NCI-H446 (cell line): ENCODE data around the gene ZMYM4.

Source experiments
- DNase-seq, 2 experiments: peaks; one replicate each; lab custom pipeline; 2025; lab: John Stamatoyannopoulos, UW

ZMYM4 gene

GRCh38 chr1:35278886-35279554 lies 10.5 kb downstream of the ZMYM4 start:
- DNase-seq = no peak

- no peak for DNase-seq
Observed at GRCh38 chr1:35279555-35279904, 11.0 kb downstream of the ZMYM4 start.

GRCh38 chr1:35280006-35280405 lies 11.5 kb downstream of the ZMYM4 start:
- DNase-seq = no peak

GRCh38 chr1:35281565-35281964 lies 13.1 kb downstream of the ZMYM4 start:
- DNase-seq = no peak

GRCh38 chr1:35282172-35282571 lies 13.7 kb downstream of the ZMYM4 start:
- no peak for DNase-seq

GRCh38 chr1:35284852-35285251 lies 16.3 kb downstream of the ZMYM4 start:
- no peak for DNase-seq

- DNase-seq = no peak
Observed at GRCh38 chr1:35285771-35286606, 17.5 kb downstream of the ZMYM4 start.

- DNase-seq = no peak
Observed at GRCh38 chr1:35287807-35288640, 19.5 kb downstream of the ZMYM4 start.

GRCh38 chr1:35288761-35289160 lies 20.3 kb downstream of the ZMYM4 start:
- no peak for DNase-seq

GRCh38 chr1:35290452-35290851 lies 21.9 kb downstream of the ZMYM4 start:
- no peak for DNase-seq

- DNase-seq = no peak
Observed at GRCh38 chr1:35294809-35295208, 26.3 kb downstream of the ZMYM4 start.

GRCh38 chr1:35297886-35298285 lies 29.4 kb downstream of the ZMYM4 start:
- DNase-seq = no peak

- DNase-seq = peak in 1 of 2 experiments; percentile 22
Observed at GRCh38 chr1:35298464-35298863, 30.0 kb downstream of the ZMYM4 start.

- no peak for DNase-seq
Observed at GRCh38 chr1:35300376-35300775, 31.9 kb downstream of the ZMYM4 start.

- DNase-seq = no peak
Observed at GRCh38 chr1:35301674-35302392, 33.3 kb downstream of the ZMYM4 start.

GRCh38 chr1:35305383-35305782 lies 36.9 kb downstream of the ZMYM4 start:
- DNase-seq = no peak

- no peak for DNase-seq
Observed at GRCh38 chr1:35315649-35316048, 47.1 kb downstream of the ZMYM4 start.

- DNase-seq = no peak
Observed at GRCh38 chr1:35316264-35316663, 47.8 kb downstream of the ZMYM4 start.

- DNase-seq = peak; percentile 3 to 8
Observed at GRCh38 chr1:35319988-35320713, 51.6 kb downstream of the ZMYM4 start.

GRCh38 chr1:35320937-35321336 lies 52.4 kb downstream of the ZMYM4 start:
- DNase-seq = no peak

GRCh38 chr1:35324486-35324885 lies 56.0 kb downstream of the ZMYM4 start:
- no peak for DNase-seq
